ENCODE results near the gene ITFG2. TPM values are rescaled to one million over a fixed set of nuclear protein-coding genes. Genes with fewer than 3 reads are reported as not detected.

Gene ITFG2
- total RNA-seq, 1 donor from 2014 or later: 12.0 TPM

Other genes starting within 250 kb of the ITFG2 start
- gene FKBP4, start 17.7 kb upstream of the ITFG2 start, total RNA-seq (ENCODE audit: low replicate concordance): 45.3 and 58.6 TPM in 2 replicates
- gene NRIP2, start 22.4 kb downstream of the ITFG2 start, total RNA-seq (ENCODE audit: low replicate concordance): 0.09 and 0.65 TPM in 2 replicates
- not detected in 2 replicates for gene TEX52, start 44.4 kb downstream of the ITFG2 start, total RNA-seq (ENCODE audit: low replicate concordance)
- gene FOXM1, start 64.5 kb downstream of the ITFG2 start, total RNA-seq (ENCODE audit: low replicate concordance): 38.2 and 50.9 TPM in 2 replicates
- gene RHNO1, start 64.6 kb downstream of the ITFG2 start, total RNA-seq (ENCODE audit: low replicate concordance): 95.5 and 140 TPM in 2 replicates
- 33.4 and 33.5 TPM in 2 replicates for gene TULP3, start 78.2 kb downstream of the ITFG2 start, total RNA-seq (ENCODE audit: low replicate concordance)
- 8.8 and 22.5 TPM in 2 replicates for gene TEAD4, start 146.7 kb downstream of the ITFG2 start, total RNA-seq (ENCODE audit: low replicate concordance)